Stimulated activated CD4-positive, alpha-beta T cell treated with anti-CD3 and anti-CD28 coated beads, Interleukin-1b, Interleukin-23, amount 100 ng/mL, for 1 hour (primary cell): ENCODE data around the gene ZDHHC5.

Experiments
- DNase-seq, 2 donors: peaks; one replicate each; pipeline ENCODE4 v3.0.0-alpha.2; 2020; ENCODE audit warnings: low read depth in 2 of 2

Gene ZDHHC5

GRCh38 chr11:57729479-57729878, 61.6 kb downstream of the ZDHHC5 start:
- no peak for DNase-seq

- no peak for DNase-seq
These were observed 64.7 kb downstream of the ZDHHC5 start for GRCh38 chr11:57732661-57733060.

DNA sequence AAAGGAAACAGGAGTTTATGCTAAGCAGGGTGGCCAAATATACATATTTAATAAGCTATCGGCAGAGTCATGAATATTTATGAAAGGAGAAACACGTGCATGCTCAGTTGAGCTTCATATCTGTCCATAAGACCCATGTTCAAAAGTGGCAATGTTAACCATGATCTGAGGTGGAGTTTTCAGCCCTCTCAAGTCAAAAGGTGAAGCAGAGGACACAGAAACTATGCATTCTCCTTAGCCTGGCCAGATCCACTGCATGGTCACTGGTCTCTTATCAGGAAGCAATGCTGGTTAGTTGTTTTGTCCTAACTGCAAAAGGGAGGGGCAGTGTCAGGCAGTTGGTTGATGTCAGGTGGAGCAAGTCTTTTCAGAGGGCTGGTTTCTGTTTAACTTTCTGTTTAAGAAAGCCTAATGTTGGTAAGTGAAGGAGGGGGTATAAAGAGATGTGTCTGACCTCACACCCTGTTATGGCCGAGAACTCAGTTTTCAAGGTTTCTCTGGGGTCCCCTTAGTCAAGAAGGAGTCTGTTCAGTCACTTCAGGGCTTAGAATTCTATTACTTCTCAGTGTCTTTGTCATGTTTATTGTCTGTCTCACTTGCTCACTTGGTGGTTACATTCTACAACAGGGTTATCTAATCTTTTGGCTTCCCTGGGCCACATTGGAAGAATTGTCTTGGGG, 67.8 kb downstream of the ZDHHC5 start:
- no peak for DNase-seq

- peak; percentile 78 to 89 for DNase-seq
These were observed 73.5 kb downstream of the ZDHHC5 start, which contains the start of gene SELENOH for GRCh38 chr11:57741132-57742086. SELENOH (plus strand) TSS chr11:57741491; CDS start chr11:57741596, 105 bp downstream.

- DNase-seq: no peak
These were observed 74.2 kb downstream of the ZDHHC5 start for GRCh38 chr11:57742087-57742452.

DNA sequence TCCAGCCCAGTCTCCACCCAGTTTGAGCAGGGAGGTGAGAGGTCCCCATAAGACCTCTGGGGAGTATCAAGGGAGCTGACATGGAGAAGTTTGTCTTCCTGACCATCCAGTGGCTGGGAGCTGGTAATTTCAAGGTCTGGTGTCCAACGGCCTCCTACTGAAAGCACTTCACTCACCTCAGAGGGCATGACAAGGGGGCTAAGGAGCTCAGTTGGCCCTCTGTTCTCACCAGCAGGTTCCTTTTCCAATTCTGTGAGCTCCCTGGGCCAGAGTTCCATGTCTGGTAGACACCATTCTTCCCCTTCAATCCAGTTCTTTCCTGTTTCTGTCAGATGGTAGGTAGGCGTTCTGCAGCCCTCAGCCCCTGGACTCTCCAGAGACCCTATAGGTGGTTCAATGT, 76.4 kb downstream of the ZDHHC5 start:
- no peak for DNase-seq

GRCh38 chr11:57745206-57745605, 77.3 kb downstream of the ZDHHC5 start:
- DNase-seq: no peak

DNA sequence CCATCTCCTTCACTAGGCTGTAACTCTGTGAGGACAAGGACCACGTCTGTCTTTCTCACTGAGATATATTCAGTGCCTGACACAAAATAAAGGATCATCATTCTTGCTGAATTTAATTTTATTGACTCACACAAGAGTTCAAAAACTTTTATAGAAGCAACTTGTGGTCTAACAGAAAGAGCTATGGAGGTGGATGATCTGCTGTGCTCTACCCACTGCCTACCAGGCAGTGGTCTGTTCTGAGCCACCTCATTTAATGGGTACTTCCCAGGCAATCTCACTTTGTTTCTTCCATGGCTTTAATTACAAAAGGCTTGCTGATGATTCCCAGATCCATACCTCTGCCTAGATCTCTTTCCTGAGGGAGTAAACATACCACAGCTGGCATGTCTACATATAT, 79.0 kb downstream of the ZDHHC5 start:
- no peak for DNase-seq
